Measurements from ENCODE around the gene NRBF2.
A peak's percentile ranks its signal among the peaks of the same experiment; 100 is the strongest.
"Not testable (repeated sequence)": the region's sequence is repeated elsewhere in the genome, so short reads cannot be mapped to it uniquely, and the experiment has no call there.

NRBF2 gene

DNA sequence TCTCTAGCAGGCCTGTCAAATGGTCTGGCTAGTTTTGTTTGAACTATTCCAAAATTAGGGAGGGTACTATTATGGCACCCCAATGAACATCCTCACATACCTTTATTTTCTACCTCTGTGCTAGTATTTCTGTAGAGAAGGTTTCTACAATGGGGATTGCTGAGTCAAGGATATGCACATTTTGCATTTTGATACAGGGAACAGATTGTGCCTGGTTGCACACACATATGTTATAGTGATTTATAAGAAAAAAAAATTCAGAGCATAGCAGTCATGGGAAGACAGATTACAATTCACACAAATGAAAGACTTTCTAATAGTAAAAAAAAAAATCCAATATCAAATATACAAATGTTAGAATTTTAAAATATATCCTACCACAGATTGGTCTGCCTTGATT lies 14.1 kb upstream of the NRBF2 start:
- no peak for DNase-seq (ENCODE audit: low spot score)

DNA sequence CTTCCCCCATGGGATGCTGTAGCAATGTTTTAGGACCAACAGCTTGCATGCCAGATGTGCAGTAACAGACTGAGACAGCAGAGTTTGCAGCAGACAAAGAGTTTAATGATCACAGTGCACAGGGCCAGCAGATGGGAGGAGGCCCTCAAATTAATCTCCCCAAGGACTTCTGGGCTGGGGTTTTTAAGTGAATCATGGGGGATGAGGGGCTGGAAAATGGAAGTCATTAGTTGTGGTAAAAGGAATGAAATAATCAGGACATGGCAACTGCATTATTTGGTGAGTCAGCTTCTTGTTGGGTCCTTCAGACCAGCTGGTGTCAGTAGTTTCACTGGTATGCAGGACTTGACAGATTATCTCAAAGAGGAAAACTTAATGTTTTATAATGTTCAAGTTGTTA lies 12.6 kb upstream of the NRBF2 start:
- DNase-seq (ENCODE audit: low spot score), result no peak

DNA sequence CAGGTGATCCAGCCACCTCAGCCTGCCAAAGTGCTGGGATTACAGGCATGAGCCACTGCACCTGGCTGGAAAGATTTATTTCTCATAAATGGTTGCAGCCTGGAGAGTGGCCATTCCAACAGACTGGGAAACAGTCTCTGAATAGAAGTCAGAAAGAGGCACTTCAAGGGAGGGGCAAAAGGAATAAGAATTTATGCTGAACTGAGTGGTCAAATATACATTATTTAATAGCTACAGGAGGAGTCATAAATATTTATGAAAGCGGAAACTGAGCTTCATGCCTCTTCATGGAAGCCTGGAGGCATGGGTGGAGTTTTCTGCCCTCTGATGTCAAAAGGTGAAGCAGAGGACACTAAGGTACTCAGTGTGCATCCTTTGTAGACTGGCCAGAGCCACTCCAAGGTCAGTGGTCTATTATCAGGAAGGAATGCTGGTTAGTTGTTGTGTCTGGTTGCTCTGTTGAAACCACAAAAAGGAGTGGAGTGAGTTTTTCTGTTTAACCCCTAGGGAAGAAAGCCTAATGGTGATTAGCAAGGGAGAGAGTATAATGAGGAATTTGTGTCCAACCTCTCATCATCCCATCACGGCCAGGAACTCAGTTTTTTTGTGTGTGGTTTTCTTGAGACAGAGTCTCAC lies 9.3 kb upstream of the NRBF2 start:
- no peak for DNase-seq (ENCODE audit: low spot score)

DNA sequence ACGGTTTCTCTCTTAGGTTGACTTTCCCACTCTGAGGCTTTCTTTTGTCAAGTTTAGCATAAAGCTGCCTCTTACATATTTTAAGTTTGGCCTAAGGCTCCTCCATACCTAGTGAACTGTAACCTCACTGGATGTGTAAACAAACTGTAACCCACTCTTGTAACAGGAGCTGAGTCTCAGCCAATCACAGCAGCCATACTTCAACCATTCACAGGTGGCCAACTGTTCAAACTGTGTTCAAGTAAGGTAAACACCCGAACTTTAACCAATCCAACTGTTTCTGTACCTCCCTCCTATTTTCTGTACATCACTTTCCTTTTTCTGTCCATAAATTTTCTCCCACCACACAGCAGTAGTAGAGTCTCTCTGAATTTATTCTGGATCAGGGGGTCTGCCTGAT lies 7.7 kb upstream of the NRBF2 start:
- no peak for DNase-seq (ENCODE audit: low spot score)

DNA sequence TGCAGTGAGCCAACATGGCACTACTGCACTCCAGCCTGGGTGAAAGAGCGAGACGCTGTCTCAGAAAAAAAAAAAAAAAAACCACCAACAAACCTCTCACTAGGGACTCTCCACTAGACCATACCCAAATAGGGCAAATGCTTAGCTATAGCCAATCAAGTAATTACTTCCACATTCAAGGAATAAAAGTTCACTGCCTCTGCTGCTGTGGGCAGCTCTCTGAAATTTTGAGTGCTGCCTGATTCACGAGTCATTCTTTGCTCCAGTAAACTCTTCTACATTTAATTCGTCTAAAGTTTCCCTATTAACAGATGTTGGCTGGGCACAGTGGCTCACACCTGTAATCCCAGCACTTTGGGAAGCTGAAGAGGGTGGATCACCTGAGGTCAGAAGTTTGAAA lies 4.7 kb upstream of the NRBF2 start:
- DNase-seq (ENCODE audit: low spot score), result no peak

DNA sequence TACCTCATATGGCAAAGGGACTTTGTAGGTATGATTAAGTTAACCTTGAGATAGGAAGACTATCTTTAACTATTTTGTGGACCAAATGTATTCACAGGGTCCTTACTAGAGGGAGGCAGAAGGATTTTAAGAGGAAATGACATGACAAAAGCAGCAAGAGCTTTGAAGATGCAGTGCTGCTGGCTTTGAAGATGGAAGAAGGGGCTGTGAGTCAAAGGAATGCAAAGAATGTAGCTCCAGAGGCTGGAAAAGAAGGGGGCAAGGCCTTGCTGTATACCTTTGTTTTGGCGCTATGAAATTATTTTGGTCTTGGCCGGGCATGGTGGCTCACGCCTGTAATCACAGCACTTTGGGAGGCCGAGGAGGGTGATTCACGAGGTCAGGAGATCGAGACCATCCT lies 3.2 kb upstream of the NRBF2 start:
- DNase-seq (ENCODE audit: low spot score), result no peak

DNA sequence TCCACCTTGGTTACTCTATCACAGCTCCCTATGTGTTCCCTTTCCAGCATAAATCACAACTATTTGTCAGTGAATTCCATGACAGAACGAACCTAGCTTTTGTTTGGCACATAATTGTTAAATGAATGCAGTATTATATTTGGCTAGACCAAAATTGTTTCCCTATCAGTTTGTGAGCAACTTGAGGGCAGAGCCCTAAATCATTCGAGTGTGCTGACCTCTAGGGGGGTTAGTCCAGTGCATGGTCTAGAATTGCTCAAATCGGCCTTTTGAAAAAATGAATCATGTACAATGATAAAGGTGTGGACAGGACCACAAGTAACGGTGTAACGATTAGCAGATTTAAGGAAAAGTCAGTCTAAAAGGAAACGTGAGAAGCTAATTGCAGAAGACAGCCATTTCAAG lies 475 bp upstream of the NRBF2 start:
- DNase-seq (ENCODE audit: low spot score), result no peak

DNA sequence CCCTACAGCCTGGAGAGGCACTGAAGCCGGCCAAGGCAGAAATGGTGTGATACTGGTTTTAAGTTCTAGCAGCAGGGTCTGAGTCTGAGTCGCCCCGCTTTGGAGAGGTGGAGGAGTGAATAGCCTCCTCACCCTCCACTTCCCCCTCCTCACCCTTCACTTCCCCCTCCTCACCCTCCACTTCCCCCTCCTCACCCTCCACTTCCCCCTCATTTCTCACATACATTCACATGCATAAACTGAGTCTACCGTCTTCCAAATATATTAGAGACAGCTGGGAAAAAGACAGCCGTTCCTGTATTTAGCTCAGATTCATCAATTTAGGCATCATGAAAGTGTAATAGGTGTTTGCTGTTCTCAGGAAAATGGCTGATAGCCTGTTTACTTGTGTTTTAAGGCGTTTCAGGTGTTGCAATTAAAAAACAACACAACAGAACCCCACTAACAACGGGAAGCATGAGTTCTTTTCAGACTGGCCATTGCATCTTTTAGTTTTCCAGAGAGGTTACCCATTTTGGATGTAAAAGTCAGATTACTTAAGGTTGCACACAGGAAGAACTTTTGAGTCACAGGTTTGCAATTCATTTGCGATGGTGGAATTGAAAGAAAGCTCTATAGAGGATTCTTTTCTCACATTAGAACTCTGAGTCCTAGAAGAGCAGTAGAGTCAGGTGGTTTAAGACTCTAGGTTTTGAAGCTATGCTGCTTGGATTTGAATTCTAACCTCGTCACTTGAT lies 861 bp downstream of the NRBF2 start:
- peak; percentile 13 for DNase-seq (ENCODE audit: low spot score)

DNA sequence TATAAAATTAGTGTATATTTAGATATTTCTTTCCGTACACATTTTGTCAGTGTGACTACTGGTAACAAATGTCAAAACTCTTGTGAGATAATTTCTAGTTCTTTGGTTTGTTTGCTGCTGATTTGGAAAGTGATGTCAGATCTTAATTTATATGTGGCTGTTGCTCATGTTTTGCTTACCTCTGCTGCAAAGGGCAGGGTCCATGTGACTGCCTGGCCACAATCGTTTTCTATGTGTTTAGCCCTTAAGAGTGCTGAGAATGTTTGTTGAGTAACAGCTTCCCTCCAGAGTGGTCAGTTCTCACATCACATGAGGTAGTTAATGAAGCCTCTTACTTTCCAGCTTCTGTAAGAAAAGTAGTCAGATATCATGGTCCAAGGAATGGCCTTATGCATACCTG lies 4.2 kb downstream of the NRBF2 start:
- no peak for DNase-seq (ENCODE audit: low spot score)

DNA sequence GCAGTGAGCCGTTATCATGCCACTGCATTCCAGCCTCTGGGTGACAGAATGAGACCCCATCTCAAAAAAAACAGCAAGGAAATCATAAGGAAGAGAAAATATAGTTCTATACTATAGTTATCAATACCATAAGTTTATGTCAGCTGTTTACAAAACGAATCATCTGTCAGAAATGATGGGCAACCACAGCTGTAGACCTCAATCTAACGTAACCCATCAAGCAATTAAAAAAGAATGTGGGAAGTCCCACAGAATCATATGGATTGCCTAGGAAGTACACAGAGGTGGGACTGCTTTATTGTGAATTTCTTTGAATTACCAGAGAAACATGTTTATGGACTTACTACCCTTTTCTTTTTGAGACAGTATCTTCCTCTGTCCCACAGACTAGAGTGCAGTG lies 6.9 kb downstream of the NRBF2 start:
- no peak for DNase-seq (ENCODE audit: low spot score)

DNA sequence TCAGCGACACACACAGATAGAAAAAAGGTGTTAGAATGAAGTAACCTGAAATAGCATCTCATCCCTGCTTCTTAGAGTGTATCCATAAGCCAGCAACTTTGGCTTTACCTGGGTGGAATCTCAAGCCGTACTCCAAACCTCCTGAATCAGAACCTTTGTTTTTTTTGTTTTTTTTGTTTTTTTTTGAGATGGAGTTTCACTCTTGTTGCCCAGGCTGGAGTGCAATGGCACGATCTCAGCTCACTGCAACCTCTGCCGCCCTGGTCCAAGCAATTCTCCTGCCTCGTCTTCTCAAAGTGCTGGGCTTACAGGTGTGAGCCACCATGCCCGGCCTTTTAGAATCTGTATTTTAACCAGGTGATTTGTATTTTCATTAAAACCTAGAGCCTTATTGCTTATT lies 9.0 kb downstream of the NRBF2 start:
- no peak for DNase-seq (ENCODE audit: low spot score)

DNA sequence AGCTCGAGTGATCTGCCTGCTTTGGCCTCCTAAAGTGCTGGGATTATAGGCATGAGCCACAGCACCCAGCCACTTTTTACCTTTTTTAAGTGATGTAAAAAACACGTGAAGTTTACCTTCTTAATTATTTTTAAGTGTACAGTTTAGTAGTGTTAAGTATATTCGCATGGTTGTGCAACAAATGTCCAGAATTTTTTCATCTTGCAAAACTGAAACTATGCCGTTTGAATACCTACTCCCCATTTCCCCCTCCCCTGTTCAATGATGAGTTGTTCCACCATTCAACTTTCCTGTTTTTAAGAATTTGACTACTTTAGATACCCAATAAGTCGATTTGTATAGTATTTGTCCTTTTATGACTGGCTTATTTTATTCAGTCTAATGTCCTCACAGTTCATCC lies 10.9 kb downstream of the NRBF2 start:
- no peak for DNase-seq (ENCODE audit: low spot score)

DNA sequence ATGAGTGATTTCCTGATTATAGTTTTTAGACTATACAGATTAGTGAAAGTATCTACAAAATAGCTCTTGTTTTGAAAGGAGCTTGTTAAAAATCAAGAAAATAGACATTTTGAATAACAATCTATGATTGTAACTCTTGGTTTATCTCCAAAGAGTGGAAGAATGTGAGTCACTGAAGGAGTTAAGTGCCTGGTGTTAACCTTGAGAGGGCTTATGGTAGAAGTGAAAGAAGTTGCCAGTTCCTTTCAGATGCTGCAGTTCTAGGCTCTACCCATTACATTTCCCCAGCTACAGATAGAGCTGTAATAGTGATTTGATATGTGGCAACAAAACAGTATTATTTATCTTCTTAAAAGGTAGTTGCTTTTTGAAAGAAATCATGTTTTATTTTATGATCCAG lies 12.7 kb downstream of the NRBF2 start:
- no peak for DNase-seq (ENCODE audit: low spot score)

DNA sequence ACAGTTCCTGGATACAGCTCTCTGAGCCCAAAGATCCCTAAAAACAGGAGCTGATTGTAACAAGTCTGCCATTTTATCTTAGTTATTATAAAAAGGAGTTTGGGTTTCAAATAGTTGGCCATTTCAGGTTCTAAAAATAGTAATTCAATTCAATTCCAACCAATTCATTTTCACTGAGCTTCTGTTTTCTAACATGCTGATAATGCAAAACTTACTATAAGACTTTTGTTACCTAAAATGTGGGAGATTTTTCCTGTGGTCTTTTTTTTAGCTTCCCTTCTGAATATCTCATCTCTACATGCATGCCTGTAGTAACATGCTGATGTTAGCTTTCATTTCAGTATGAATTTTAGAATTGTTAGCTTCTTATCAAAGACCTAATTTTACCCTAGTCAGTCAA lies 13.4 kb downstream of the NRBF2 start:
- no peak for DNase-seq (ENCODE audit: low spot score)

DNA sequence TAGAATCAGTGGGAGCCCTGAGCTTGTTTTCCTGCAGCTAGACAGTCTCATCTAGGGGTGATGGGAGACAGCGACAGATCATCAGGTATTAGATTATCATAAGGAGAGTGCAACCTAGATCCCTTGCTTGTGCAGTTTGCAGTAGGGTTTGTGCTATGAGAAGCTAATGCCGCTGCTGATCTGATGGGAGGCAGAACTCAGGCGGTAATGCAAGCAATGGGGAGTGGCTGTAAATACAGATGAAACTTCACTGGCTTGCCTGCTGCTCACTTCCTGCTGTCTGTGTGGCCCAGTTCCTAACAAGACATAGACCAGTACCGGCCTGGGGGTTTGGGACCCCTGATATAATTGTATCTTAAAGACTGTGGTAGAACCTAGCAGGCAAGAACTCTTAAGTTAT lies 17.6 kb downstream of the NRBF2 start:
- DNase-seq (ENCODE audit: low spot score), result no peak

DNA sequence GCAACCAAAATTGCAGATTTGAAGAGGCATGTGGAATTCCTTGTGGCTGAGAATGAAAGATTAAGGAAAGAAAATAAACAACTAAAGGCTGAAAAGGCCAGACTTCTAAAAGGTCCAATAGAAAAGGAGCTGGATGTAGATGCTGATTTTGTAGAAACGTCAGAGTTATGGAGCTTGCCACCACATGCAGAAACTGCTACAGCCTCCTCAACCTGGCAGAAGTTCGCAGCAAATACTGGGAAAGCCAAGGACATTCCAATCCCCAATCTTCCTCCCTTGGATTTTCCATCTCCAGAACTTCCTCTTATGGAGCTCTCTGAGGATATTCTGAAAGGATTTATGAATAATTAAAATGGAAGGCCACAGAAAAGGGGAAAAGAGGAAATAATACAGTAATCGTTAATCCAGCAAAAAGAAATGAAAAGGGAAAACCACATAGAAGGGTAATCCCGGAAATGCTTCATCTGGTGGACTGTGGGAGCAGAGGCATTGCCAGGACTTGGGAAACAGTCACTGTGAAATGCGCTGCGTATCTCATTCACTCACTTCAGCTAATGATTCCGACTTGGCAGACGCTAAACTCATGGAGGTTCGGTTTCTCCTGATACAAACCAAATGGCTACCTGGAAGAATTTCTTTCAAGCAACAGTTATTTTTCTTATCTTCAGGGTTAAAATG lies 20.9 kb downstream of the NRBF2 start:
- DNase-seq (ENCODE audit: low spot score), result not testable (repeated sequence)

DNA sequence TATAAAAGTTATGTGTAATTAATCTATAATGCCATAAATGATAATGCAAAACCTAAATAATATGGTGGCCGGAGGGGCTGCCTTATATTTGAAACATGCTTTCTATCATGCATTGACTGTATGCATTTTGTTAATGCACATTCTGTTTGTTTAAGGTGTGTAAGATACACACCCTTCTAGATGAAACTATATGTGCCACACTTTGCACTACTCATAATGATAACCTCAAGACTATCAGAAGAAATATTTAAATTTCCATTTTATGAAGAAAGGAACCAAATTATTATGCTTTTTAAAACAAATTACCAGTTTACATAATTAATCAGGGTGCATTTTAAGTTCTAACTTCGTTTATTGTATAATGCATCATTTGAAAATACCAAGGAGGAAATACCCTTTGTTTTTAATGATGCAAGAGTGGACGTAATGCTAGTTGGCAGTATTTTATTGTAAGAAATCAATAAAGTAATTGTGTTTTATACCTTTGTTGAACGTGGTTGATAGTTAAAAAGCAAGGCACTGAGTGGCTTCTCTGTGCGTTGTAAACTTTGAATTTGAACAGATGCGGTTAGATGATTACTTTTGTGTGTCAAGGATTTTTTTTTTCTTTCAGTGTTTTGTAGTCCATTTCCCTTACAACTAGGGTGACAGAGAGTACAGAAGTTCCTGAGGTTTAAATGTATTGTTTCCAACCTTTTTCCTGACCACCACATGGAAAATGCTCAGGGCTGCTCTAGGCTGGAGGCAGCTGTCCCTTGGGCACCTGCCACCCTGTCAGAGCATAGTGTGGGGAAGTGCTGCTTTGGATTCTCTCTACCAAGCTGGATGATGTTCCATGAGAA lies 21.6 kb downstream of the NRBF2 start:
- DNase-seq (ENCODE audit: low spot score), result no peak

DNA sequence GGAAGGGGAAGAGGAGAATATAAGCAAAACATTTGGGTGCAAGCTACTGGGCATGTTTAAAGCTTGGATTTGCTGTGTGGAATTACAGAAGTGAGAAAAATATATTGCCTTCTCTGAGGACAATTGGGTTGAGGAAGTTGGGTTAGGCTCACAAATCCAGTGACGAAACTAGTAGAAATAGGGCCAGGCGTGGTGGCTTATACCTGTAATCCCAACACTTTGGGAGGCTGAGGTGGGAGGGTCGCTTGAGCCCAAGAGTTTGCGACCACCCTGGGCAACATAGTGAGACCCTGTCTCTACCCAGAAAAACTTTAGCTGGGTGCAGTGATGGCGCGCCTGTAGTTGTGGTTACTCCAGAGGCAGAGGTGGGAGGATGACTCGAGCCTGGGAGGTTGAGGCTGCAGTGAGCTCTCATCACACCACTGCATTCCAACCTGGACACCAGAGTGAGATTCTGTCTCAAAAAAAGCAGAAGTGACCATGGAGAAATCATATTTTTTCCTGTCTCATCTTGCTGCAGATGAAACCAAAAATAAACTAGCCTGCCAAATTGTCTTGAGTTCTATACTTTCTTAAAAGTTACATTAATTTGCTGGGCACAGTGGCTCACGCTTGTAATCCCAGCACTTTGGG lies 22.4 kb downstream of the NRBF2 start:
- DNase-seq (ENCODE audit: low spot score), result no peak

DNA sequence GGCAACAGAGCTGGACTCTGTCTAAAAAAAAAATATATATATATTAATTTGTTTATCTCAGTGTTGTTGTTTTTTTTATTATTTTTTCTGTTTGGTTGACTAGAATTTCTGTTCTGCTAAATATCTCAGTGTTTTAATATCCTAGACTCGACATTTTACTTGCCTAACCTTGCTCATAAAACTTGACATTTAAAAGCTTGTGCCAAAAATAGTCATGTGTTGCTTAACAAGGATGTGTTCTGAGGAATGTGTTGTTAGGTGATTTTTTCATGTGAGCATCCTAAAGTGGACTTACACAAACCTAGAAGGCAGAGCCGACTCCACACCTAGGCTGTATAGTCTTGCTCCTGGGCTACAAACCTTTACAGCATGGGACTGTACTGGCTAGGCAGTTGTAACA lies 23.1 kb downstream of the NRBF2 start:
- no peak for DNase-seq (ENCODE audit: low spot score)

DNA sequence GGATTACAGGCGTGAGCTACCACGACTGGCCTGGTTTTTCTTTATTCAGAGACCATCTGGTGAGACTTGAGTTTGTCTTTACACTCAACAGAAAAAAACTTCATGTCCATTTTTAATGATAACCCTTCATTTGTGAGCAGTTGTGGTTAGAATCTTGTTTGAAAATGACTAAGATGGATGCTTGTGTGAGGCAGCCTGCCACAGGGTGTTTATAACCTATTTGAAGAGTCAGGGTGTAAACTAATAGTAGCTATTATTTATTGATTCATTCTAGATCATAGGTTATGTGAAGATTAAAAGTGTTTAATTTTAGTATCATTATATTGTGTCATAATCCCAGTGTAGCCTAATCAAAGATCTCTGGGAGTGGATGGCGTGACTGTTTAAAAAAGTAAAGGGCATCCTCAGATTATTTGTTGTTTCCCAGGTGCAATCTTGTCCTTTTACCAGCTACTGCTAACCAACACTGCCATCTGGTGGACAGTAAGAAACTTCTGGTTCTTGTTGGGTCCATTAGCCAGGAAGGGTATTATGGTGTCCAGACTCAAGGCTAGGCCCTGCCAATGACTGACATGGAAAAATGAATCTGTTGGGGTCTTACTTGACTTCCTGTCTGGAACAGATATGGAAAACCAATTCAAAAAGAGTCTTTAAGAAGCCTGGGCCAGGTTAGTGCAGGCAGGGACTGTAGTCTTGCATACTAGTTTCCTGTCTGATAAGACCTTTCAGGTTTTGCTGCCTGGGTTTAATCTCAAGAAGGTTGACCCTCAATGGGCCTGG lies 24.9 kb downstream of the NRBF2 start:
- peak; percentile 89 for DNase-seq (ENCODE audit: low spot score)

DNA sequence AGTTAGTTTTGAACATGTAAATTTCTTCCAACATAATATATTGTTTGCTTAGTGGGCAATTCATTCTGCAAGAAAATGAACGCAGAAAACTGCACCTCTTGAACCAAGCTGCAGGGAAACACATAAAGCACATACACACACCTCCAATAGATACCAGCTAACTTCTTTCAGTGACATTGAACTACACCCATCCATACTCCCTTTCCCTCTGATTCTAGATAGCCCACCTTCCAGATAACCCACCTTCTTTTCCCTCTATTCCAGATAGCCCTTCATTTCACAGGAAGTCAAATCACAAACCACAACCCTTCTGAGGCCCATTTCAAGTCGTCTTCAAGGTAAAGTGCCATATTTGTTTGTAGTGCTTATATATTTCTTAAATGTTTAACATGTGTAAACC lies 28.5 kb downstream of the NRBF2 start:
- no peak for DNase-seq (ENCODE audit: low spot score)
